ENCODE measurements around the gene CX3CR1.

DNA sequence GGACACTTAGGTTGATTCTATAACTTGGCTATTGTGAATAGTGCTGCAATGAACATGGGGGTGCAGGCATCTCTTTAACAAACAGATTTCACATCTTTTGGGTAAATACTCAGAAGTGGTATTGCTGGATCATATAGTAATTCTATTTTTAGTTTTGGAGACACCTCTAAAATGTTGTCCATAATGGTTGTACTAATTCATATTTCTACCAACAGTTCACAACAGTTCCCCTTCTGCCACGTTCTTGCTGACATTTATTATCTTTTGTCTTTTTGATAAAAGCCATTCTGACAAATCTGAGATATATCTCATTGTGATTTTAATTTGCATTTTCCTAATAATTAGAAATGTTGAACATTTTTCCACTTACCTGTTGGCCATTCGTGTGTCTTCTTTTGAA is 19.5 kb downstream of the CX3CR1 start:
- TF ChIP-seq, protein P1, sequence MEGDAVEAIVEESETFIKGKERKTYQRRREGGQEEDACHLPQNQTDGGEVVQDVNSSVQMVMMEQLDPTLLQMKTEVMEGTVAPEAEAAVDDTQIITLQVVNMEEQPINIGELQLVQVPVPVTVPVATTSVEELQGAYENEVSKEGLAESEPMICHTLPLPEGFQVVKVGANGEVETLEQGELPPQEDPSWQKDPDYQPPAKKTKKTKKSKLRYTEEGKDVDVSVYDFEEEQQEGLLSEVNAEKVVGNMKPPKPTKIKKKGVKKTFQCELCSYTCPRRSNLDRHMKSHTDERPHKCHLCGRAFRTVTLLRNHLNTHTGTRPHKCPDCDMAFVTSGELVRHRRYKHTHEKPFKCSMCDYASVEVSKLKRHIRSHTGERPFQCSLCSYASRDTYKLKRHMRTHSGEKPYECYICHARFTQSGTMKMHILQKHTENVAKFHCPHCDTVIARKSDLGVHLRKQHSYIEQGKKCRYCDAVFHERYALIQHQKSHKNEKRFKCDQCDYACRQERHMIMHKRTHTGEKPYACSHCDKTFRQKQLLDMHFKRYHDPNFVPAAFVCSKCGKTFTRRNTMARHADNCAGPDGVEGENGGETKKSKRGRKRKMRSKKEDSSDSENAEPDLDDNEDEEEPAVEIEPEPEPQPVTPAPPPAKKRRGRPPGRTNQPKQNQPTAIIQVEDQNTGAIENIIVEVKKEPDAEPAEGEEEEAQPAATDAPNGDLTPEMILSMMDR (IDR thresholded peaks at IDR 0.05; ENCODE audit: insufficient read depth, low read depth, low read length): no peak
- TF ChIP-seq EZH2 (IDR thresholded peaks at IDR 0.05; ENCODE audit: insufficient read depth, low read length): no peak

Measured in astrocyte (in vitro differentiated cells and primary cell).